ENCODE measurements around the gene COL16A1. TPM values are rescaled to one million over a fixed set of nuclear protein-coding genes. Genes with fewer than 3 reads are reported as not detected.
A peak's percentile ranks its signal among the peaks of the same experiment; 100 is the strongest.

The COL16A1 gene
- total and polyA plus RNA-seq, 2 experiments from 2014 or later, result 90.2 to 127 TPM

GRCh38 chr1:31651766-31652165, 52.1 kb downstream of the COL16A1 start:
- DNase-seq (ENCODE audit: low spot score), result no peak
- Histone ChIP-seq H3K9me3 (ENCODE audit: low read depth) (no peaks in the 10 kb centered on the region), H2AFZ (no peak overlapping the region), H3K27me3 (no peaks in the 10 kb centered on the region), H4K20me1 (ENCODE audit: insufficient read depth, poor library complexity, severe bottlenecking) (no peaks in the 10 kb centered on the region), H3K4me1 (ENCODE audit: insufficient read depth) (peaks cover 16% of the 10 kb centered on the region), H3K4me2 (no peak overlapping the region), H3K36me3 (replicated peaks; ENCODE audit: insufficient read depth, low read depth) (no peaks in the 10 kb centered on the region), H3K4me3 (no peak overlapping the region), H3K9me2 (replicated peaks; ENCODE audit: insufficient read depth) (no peaks in the 10 kb centered on the region), H3K79me2 (no peaks in the 10 kb centered on the region), H3K27ac (peak overlapping the region; percentile 48)
- WGBS (ENCODE audit: low lambda C conversion rate, missing lambda C conversion rate), result 87% methylated on average over 6 of the region's 6 CpGs
- TF ChIP-seq, protein P1, sequence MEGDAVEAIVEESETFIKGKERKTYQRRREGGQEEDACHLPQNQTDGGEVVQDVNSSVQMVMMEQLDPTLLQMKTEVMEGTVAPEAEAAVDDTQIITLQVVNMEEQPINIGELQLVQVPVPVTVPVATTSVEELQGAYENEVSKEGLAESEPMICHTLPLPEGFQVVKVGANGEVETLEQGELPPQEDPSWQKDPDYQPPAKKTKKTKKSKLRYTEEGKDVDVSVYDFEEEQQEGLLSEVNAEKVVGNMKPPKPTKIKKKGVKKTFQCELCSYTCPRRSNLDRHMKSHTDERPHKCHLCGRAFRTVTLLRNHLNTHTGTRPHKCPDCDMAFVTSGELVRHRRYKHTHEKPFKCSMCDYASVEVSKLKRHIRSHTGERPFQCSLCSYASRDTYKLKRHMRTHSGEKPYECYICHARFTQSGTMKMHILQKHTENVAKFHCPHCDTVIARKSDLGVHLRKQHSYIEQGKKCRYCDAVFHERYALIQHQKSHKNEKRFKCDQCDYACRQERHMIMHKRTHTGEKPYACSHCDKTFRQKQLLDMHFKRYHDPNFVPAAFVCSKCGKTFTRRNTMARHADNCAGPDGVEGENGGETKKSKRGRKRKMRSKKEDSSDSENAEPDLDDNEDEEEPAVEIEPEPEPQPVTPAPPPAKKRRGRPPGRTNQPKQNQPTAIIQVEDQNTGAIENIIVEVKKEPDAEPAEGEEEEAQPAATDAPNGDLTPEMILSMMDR (IDR thresholded peaks at IDR 0.05; ENCODE audit: poor library complexity), result no peak
- TF ChIP-seq EZH2 (IDR thresholded peaks at IDR 0.05; ENCODE audit: borderline replicate concordance) (no peak), EZH2phosphoT487 (IDR thresholded peaks at IDR 0.05; ENCODE audit: low read depth, severe bottlenecking, unreplicated experiment) (no peak)

GRCh38 chr1:31651089-31651420, 52.8 kb downstream of the COL16A1 start:
- H3K9me3 ChIP-seq (ENCODE audit: low read depth), result no peaks in the 10 kb centered on the region
- H3K4me3 ChIP-seq, result no peak overlapping the region
- peaks cover 2% of the 10 kb centered on the region for H3K79me2 ChIP-seq
- H3K9me2 ChIP-seq (replicated peaks; ENCODE audit: insufficient read depth), result no peaks in the 10 kb centered on the region
- no peaks in the 10 kb centered on the region for H3K27me3 ChIP-seq
- DNase-seq (ENCODE audit: low spot score), result no peak
- no peaks in the 10 kb centered on the region for H4K20me1 ChIP-seq (ENCODE audit: insufficient read depth, poor library complexity, severe bottlenecking)
- 9% methylated on average over 1 of the region's 1 CpG for WGBS (ENCODE audit: low lambda C conversion rate, missing lambda C conversion rate)
- H3K36me3 ChIP-seq (replicated peaks; ENCODE audit: insufficient read depth, low read depth), result no peaks in the 10 kb centered on the region
- H3K27ac ChIP-seq, result peak overlapping the region; percentile 48
- TF ChIP-seq, protein P1 (IDR thresholded peaks at IDR 0.05; ENCODE audit: poor library complexity), result no peak
- H3K4me1 ChIP-seq (ENCODE audit: insufficient read depth), result peaks cover 16% of the 10 kb centered on the region
- H2AFZ ChIP-seq, result no peak overlapping the region
- no peak overlapping the region for H3K4me2 ChIP-seq

DNA sequence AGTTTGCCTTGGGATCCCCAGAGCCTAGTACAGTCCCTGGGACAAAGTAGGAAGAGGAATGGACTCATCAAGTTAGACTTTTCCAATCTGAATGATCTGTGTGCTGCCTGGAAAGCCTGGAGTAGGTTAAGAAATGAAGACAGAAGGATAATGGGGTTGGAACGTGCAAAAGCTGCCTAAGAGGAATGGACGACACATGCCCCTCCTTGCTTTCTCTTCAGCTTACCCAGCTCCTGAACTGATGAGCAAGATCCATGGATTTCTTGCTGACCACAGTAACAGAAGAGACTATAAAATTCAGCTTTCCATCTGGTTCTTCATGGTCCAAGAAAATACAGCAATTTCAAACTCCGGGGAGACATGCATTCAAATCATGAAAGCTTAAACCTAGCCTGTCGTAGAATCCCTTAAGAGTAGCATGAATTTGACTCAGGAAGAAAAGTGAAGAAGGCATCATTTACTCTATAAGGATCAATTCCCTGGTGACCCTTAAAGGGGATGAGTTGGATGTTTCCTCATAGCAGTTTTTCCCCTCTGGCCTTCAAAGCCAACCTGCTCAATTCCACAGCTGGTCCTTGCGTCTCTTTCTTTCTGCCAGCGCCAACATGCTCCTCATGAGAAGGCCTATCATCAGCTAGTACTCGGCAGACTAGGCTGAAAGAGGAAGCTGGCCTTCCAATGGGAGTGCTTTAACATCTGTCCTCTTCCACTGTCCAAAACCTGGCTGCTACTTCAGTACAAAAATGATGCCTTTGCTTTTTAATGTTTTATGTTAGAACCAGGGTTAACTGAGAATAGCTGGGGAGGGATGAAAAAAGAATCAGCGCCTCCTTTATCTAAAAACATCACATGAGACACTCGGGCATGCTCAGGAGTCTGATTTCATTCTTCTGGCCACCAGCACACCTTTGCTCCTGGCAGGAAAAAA, 53.4 kb downstream of the COL16A1 start:
- WGBS (ENCODE audit: low lambda C conversion rate, missing lambda C conversion rate), result 71% methylated on average over 9 of the region's 9 CpGs
- no peak overlapping the region for H3K4me2 ChIP-seq
- peaks cover 16% of the 10 kb centered on the region for H3K4me1 ChIP-seq (ENCODE audit: insufficient read depth)
- DNase-seq (ENCODE audit: low spot score), result no peak
- H4K20me1 ChIP-seq (ENCODE audit: insufficient read depth, poor library complexity, severe bottlenecking), result no peaks in the 10 kb centered on the region
- no peak overlapping the region for H3K4me3 ChIP-seq
- no peaks in the 10 kb centered on the region for H3K36me3 ChIP-seq (replicated peaks; ENCODE audit: insufficient read depth, low read depth)
- H2AFZ ChIP-seq, result no peak overlapping the region
- no peaks in the 10 kb centered on the region for H3K27me3 ChIP-seq
- no peaks in the 10 kb centered on the region for H3K9me2 ChIP-seq (replicated peaks; ENCODE audit: insufficient read depth)
- peaks cover 7% of the 10 kb centered on the region for H3K79me2 ChIP-seq
- no peaks in the 10 kb centered on the region for H3K9me3 ChIP-seq (ENCODE audit: low read depth)
- H3K27ac ChIP-seq, result peak overlapping the region; percentile 48
- TF ChIP-seq, protein P1 (IDR thresholded peaks at IDR 0.05; ENCODE audit: poor library complexity), result no peak
- no peak for TF ChIP-seq EZH2phosphoT487 (IDR thresholded peaks at IDR 0.05; ENCODE audit: low read depth, severe bottlenecking, unreplicated experiment)

Measured in hepatocyte (in vitro differentiated cells).